GM21367 (cell line): ENCODE results near the gene PPARG.
A peak's percentile ranks its signal among the peaks of the same experiment; 100 is the strongest.
"Not testable (repeated sequence)": the region's sequence is repeated elsewhere in the genome, so short reads cannot be mapped to it uniquely, and the experiment has no call there.

ENCODE experiments used
- ATAC-seq: cut with Tn5 transposase; IDR thresholded peaks from one replicate; pipeline ENCODE4 v1.9.1; 2021; ENCODE audit not compliant: unreplicated experiment

Gene PPARG

GRCh38 chr3:12372741-12373280 lies 83.9 kb downstream of the PPARG start:
- ATAC-seq: no peak

GRCh38 chr3:12375572-12375971 lies 86.7 kb downstream of the PPARG start:
- no peak for ATAC-seq

GRCh38 chr3:12379640-12380429 lies 91.0 kb downstream of the PPARG start:
- ATAC-seq: no peak

- no peak for ATAC-seq
These were observed 91.6 kb downstream of the PPARG start for GRCh38 chr3:12380461-12380860.

GRCh38 chr3:12381199-12381598 lies 92.3 kb downstream of the PPARG start:
- ATAC-seq: no peak

- no peak for ATAC-seq
These were observed 94.3 kb downstream of the PPARG start for GRCh38 chr3:12383218-12383617.

GRCh38 chr3:12384451-12385233 lies 95.8 kb downstream of the PPARG start:
- no peak for ATAC-seq

GRCh38 chr3:12386514-12387291 lies 97.8 kb downstream of the PPARG start:
- not testable (repeated sequence) for ATAC-seq

- ATAC-seq: no peak
These were observed 99.3 kb downstream of the PPARG start for GRCh38 chr3:12388185-12388584.

- ATAC-seq: no peak
These were observed 103.4 kb downstream of the PPARG start for GRCh38 chr3:12392101-12392878.

GRCh38 chr3:12393894-12394293 lies 105.0 kb downstream of the PPARG start:
- ATAC-seq: no peak

GRCh38 chr3:12394569-12395271 lies 105.8 kb downstream of the PPARG start:
- peak; percentile 12 for ATAC-seq

GRCh38 chr3:12395349-12396012 lies 106.6 kb downstream of the PPARG start:
- ATAC-seq: peak; percentile 95

GRCh38 chr3:12396471-12396870 lies 107.6 kb downstream of the PPARG start:
- ATAC-seq: no peak

- no peak for ATAC-seq
These were observed 110.4 kb downstream of the PPARG start for GRCh38 chr3:12399226-12399625.

- ATAC-seq: no peak
These were observed 111.8 kb downstream of the PPARG start for GRCh38 chr3:12400616-12401194.

GRCh38 chr3:12401208-12401607 lies 112.3 kb downstream of the PPARG start:
- ATAC-seq: no peak

GRCh38 chr3:12405432-12406272 lies 116.8 kb downstream of the PPARG start:
- ATAC-seq: no peak
